Measurements from ENCODE around the gene CDKN2B-AS1. TPM values are rescaled to one million over a fixed set of nuclear protein-coding genes. Genes with fewer than 3 reads are reported as not detected.

CDKN2B-AS1 gene
- total RNA-seq (2022; extraction: Qiagen RNA extraction), result not detected in 5 replicates

GRCh38 chr9:21994556-21995005 lies at the start of gene CDKN2B-AS1:
Gene CDKN2B-AS1 (plus strand): TSS chr9:21994791.

GRCh38 chr9:21993893-21994555 lies 567 bp upstream of the CDKN2B-AS1 start, which contains the start of gene CDKN2A:
Gene CDKN2A (minus strand): TSS chr9:21994392.

GRCh38 chr9:22008717-22009505 lies 14.3 kb downstream of the CDKN2B-AS1 start, which contains the start of gene CDKN2B:
Gene CDKN2B (minus strand): TSS chr9:22009305. CDS start chr9:22008953, 352 bp downstream.

Other genes with a start within 250 kb of the CDKN2B-AS1 start
- gene MTAP, start 192.2 kb upstream of the CDKN2B-AS1 start, total RNA-seq (2022; extraction: Qiagen RNA extraction), result 7.7 to 13.7 TPM (median 9.0 TPM) in 5 replicates
- not detected in 5 replicates for gene CDKN2A, start 399 bp upstream of the CDKN2B-AS1 start, total RNA-seq (2022; extraction: Qiagen RNA extraction)
- gene CDKN2B, start 14.5 kb downstream of the CDKN2B-AS1 start, total RNA-seq (2022; extraction: Qiagen RNA extraction), result not detected in 5 replicates

Measured in A549 treated with CORT108297 at 1 μM for 4 hours (cell line).